HG03469 (cell line): ENCODE data around the gene NMUR1.

Experiments used
- ATAC-seq: cut with Tn5 transposase; IDR thresholded peaks from one replicate; pipeline ENCODE4 v1.9.1; 2021; ENCODE audit warnings: mild to moderate bottlenecking, moderate library complexity, moderate number of reproducible peaks; ENCODE audit not compliant: unreplicated experiment

Gene NMUR1

GRCh38 chr2:231494669-231495068 is 35.6 kb downstream of the NMUR1 start:
- no peak for ATAC-seq

GRCh38 chr2:231490801-231491200 is 39.4 kb downstream of the NMUR1 start:
- no peak for ATAC-seq

GRCh38 chr2:231489990-231490389 is 40.3 kb downstream of the NMUR1 start:
- ATAC-seq = no peak

GRCh38 chr2:231488331-231488730 is 41.9 kb downstream of the NMUR1 start:
- no peak for ATAC-seq

- no peak for ATAC-seq
Observed at GRCh38 chr2:231486851-231487596, 43.2 kb downstream of the NMUR1 start.

- ATAC-seq = no peak
Observed at GRCh38 chr2:231483398-231484329, 46.6 kb downstream of the NMUR1 start.

- ATAC-seq = no peak
Observed at GRCh38 chr2:231482806-231483391, 47.3 kb downstream of the NMUR1 start.

GRCh38 chr2:231480781-231481180 is 49.5 kb downstream of the NMUR1 start:
- no peak for ATAC-seq

- no peak for ATAC-seq
Observed at GRCh38 chr2:231479455-231479854, 50.8 kb downstream of the NMUR1 start.

GRCh38 chr2:231476920-231477319 is 53.3 kb downstream of the NMUR1 start:
- no peak for ATAC-seq

- no peak for ATAC-seq
Observed at GRCh38 chr2:231475965-231476364, 54.3 kb downstream of the NMUR1 start.
